ENCODE results near the gene MCTP1.

The MCTP1 gene

GRCh38 chr5:94916619-94917018 lies 368.3 kb downstream of the MCTP1 start:
- Histone ChIP-seq H4K20me1 (ENCODE audit: insufficient read depth, low read length) (no peaks in the 10 kb centered on the region), H3K36me3 (replicated peaks; ENCODE audit: insufficient read depth, low read length) (no peaks in the 10 kb centered on the region), H3K4me3 (ENCODE audit: low read length) (no peak overlapping the region), H3K4me2 (ENCODE audit: low read depth, low read length) (no peak overlapping the region), H3K9me3 (replicated peaks; ENCODE audit: insufficient read depth, low read length) (no peaks in the 10 kb centered on the region), H2AFZ (ENCODE audit: low read length) (no peak overlapping the region), H3K27ac (ENCODE audit: low read length) (no peak overlapping the region), H3K27me3 (replicated peaks; ENCODE audit: insufficient read depth, low read length) (no peaks in the 10 kb centered on the region), H3F3A (ENCODE audit: insufficient read depth, low read length) (no peaks in the 10 kb centered on the region), H3K4me1 (ENCODE audit: low read length) (no peaks in the 10 kb centered on the region), H3K79me2 (ENCODE audit: low read length) (no peaks in the 10 kb centered on the region), H3K9ac (ENCODE audit: low read length) (no peak overlapping the region), H3K9me2 (replicated peaks; ENCODE audit: insufficient read depth, low read length) (no peaks in the 10 kb centered on the region)
- TF ChIP-seq EZH2phosphoT487 (IDR thresholded peaks at IDR 0.05; ENCODE audit: low read length) (no peak), EZH2 (optimal IDR thresholded peaks at IDR 0.05; ENCODE audit: low read depth, low read length) (no peak), CTCF (IDR thresholded peaks at IDR 0.05; ENCODE audit: low read length) (no peak)
- DNase-seq = no peak

DNA sequence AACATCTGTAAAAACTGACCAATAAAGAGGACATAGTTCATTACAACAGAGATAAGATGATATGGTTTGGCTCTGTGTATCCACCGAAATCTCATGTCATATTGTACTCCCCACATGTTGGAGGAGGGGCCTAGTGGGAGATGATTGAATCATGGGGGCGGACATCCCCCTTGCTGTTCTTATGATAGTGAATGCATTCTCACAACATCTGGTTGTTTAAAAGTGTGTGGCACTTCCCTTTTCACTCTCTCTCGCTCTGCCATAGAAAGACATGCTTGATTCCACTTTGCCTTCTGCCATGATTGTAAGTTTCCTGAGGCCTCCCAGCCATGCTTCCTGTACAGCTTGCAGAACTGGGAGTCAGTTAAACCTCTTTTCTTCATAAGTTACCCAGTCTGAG lies 373.6 kb downstream of the MCTP1 start:
- no peaks in the 10 kb centered on the region for H3K79me2 ChIP-seq (ENCODE audit: low read length)
- H4K20me1 ChIP-seq (ENCODE audit: insufficient read depth, low read length) = no peaks in the 10 kb centered on the region
- no peaks in the 10 kb centered on the region for H3K36me3 ChIP-seq (replicated peaks; ENCODE audit: insufficient read depth, low read length)
- TF ChIP-seq EZH2 (optimal IDR thresholded peaks at IDR 0.05; ENCODE audit: low read depth, low read length) (no peak), EZH2phosphoT487 (IDR thresholded peaks at IDR 0.05; ENCODE audit: low read length) (no peak), CTCF (IDR thresholded peaks at IDR 0.05; ENCODE audit: low read length) (no peak)
- no peak overlapping the region for H2AFZ ChIP-seq (ENCODE audit: low read length)
- no peaks in the 10 kb centered on the region for H3K27me3 ChIP-seq (replicated peaks; ENCODE audit: insufficient read depth, low read length)
- H3F3A ChIP-seq (ENCODE audit: insufficient read depth, low read length) = no peaks in the 10 kb centered on the region
- H3K4me1 ChIP-seq (ENCODE audit: low read length) = no peaks in the 10 kb centered on the region
- no peak overlapping the region for H3K4me3 ChIP-seq (ENCODE audit: low read length)
- no peaks in the 10 kb centered on the region for H3K9me2 ChIP-seq (replicated peaks; ENCODE audit: insufficient read depth, low read length)
- DNase-seq = no peak
- no peaks in the 10 kb centered on the region for H3K9me3 ChIP-seq (replicated peaks; ENCODE audit: insufficient read depth, low read length)
- H3K9ac ChIP-seq (ENCODE audit: low read length) = no peak overlapping the region
- H3K27ac ChIP-seq (ENCODE audit: low read length) = no peak overlapping the region
- H3K4me2 ChIP-seq (ENCODE audit: low read depth, low read length) = no peak overlapping the region

- no peaks in the 10 kb centered on the region for H3K9me2 ChIP-seq (replicated peaks; ENCODE audit: insufficient read depth, low read length)
- no peaks in the 10 kb centered on the region for H3K9me3 ChIP-seq (replicated peaks; ENCODE audit: insufficient read depth, low read length)
- no peaks in the 10 kb centered on the region for H4K20me1 ChIP-seq (ENCODE audit: insufficient read depth, low read length)
- H2AFZ ChIP-seq (ENCODE audit: low read length) = no peak overlapping the region
- no peaks in the 10 kb centered on the region for H3K4me1 ChIP-seq (ENCODE audit: low read length)
- TF ChIP-seq EZH2 (optimal IDR thresholded peaks at IDR 0.05; ENCODE audit: low read depth, low read length) = no peak
- TF ChIP-seq EZH2phosphoT487 (IDR thresholded peaks at IDR 0.05; ENCODE audit: low read length) = no peak
- no peak for TF ChIP-seq CTCF (IDR thresholded peaks at IDR 0.05; ENCODE audit: low read length)
- no peak overlapping the region for H3K27ac ChIP-seq (ENCODE audit: low read length)
- H3K36me3 ChIP-seq (replicated peaks; ENCODE audit: insufficient read depth, low read length) = no peaks in the 10 kb centered on the region
- H3F3A ChIP-seq (ENCODE audit: insufficient read depth, low read length) = no peaks in the 10 kb centered on the region
- H3K4me3 ChIP-seq (ENCODE audit: low read length) = no peak overlapping the region
- no peak overlapping the region for H3K4me2 ChIP-seq (ENCODE audit: low read depth, low read length)
- no peaks in the 10 kb centered on the region for H3K79me2 ChIP-seq (ENCODE audit: low read length)
- DNase-seq = no peak
- no peak overlapping the region for H3K9ac ChIP-seq (ENCODE audit: low read length)
- H3K27me3 ChIP-seq (replicated peaks; ENCODE audit: insufficient read depth, low read length) = no peaks in the 10 kb centered on the region
Observed at GRCh38 chr5:94910721-94911120, 374.2 kb downstream of the MCTP1 start.

Measured in MM.1S (cell line).